Upper lobe of left lung (tissue), 6 donors: Measurements from ENCODE around the gene MTCL1. TPM values are rescaled to one million over a fixed set of nuclear protein-coding genes. Genes with fewer than 3 reads are reported as not detected.
A peak's percentile ranks its signal among the peaks of the same experiment; 100 is the strongest.

Experiments used
- ATAC-seq, 2 donors: fragments of 200-7000 bp; cut with Tn5 transposase; one replicate each; pipeline ENCODE4 v1.9.1; 2022; ENCODE audit warnings: mild to moderate bottlenecking in 2 of 2, moderate library complexity in 2 of 2; ENCODE audit not compliant: low FRiP score in 2 of 2
- DNase-seq, 2 donors: peaks; one replicate each; pipeline ENCODE4 v3.0.0-alpha.2; 2019 to 2020
- H3K27ac ChIP-seq, 4 donors: fragments of 200-600 bp; sonication (generic); one replicate each; pipeline ENCODE4 v1.5.1; 2016 to 2019
- H3K27me3 ChIP-seq, 4 donors: fragments of 200-600 bp; sonication (generic); one replicate each; pipeline ENCODE4 v1.5.1; 2017 to 2019
- H3K36me3 ChIP-seq, 4 donors: fragments of 200-600 bp; sonication (generic); one replicate each; pipeline ENCODE4 v1.5.1; 2016 to 2019
- H3K4me1 ChIP-seq, 4 donors: fragments of 200-600 bp; sonication (generic); one replicate each; pipeline ENCODE4 v1.5.1; 2018 to 2019
- H3K4me3 ChIP-seq, 4 donors: fragments of 200-600 bp; sonication (generic); one replicate each; pipeline ENCODE4 v1.5.1; 2017 to 2019; ENCODE audit warnings: mild to moderate bottlenecking in 2 of 4, moderate library complexity in 1 of 4
- H3K9me3 ChIP-seq, 4 donors: fragments of 200-600 bp; sonication (generic); one replicate each; pipeline ENCODE4 v1.5.1; 2018 to 2019
- EP300 ChIP-seq, 4 donors: sonication (generic); formaldehyde crosslinking; IDR thresholded peaks; one replicate each; pipeline ENCODE4 v1.5.1; 2017; ENCODE audit warnings: antibody characterized with exemption in 4 of 4, control low read depth in 2 of 4
- POLR2A ChIP-seq, 4 donors: fragments of 450-650 bp; IDR thresholded peaks; one replicate each; pipeline ENCODE4 v1.5.1; 2016 to 2017; ENCODE audit warnings: antibody characterized with exemption in 4 of 4, mild to moderate bottlenecking in 2 of 4
- POLR2AphosphoS5 ChIP-seq, 2 donors: sonication (generic); formaldehyde crosslinking; IDR thresholded peaks; one replicate each; pipeline ENCODE4 v1.5.1; 2017; ENCODE audit warnings: antibody characterized with exemption in 2 of 2
- whole genome bisulfite sequencing, 2 donors: methylation state at CpG; one replicate each; pipeline ENCODE4 v1.1.5; 2017 to 2018; 5-methylcytosine and 5-hydroxymethylcytosine counted together
- small RNA-seq, 4 donors: library from RNA; depleted of rRNA; stranded (forward); fragments of <200 nt; gene quantifications; one replicate each; pipeline ENCODE3, GENCODE V24; 2016
- total RNA-seq, 6 donors: library from RNA; depleted of rRNA in 4 of 6; stranded (reverse); fragments of >200 nt in 4 of 6; gene quantifications; one replicate each; pipeline versions ENCODE4 v1.1.0 to v1.2.1, GENCODE V29; 2016 to 2021
- TF ChIP-seq, protein P1 (sequence below), 6 experiments: fragments of 450-650 bp in 4 of 6; fragments of 200-600 bp in 2 of 6; sonication (generic) in 2 of 6; IDR thresholded peaks; one replicate each; pipeline ENCODE4 v1.5.1; 2016 to 2019; ENCODE audit warnings: antibody characterized with exemption in 6 of 6
- donor health status: DM: no; HTN: no; CAD: no; lungs with moderate emphysema.
- donor health status: DM: no; HTN: yes; CAD: no; lungs with severe emphysema.

MTCL1 gene
- total RNA-seq, 6 donors from 2014 or later, result 4.5 to 17.9 (median 8.1) TPM

DNA sequence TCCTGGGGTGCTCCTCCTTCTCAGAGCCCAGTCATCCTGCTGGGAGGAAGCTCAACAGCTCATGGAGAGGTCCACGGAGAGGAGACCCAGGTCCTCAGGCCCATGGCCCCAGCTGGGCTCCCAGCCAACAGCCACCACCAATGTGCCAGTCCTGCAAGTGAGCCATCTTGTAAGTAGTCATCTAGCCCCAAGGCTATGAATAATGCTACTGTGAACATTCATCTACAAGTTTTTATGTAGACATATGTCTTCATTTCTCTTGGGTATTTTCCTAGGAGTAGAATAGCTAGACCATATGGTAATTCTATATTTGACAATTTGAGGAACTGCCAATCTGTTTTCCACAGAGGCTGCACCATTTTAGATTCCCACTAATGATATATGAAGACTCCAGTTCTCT lies 166.1 kb downstream of the MTCL1 start:
- Histone ChIP-seq H3K27me3 (no peaks in the 10 kb centered on the region), H3K4me3 (no peak overlapping the region), H3K36me3 (no peaks in the 10 kb centered on the region), H3K4me1 (no peaks in the 10 kb centered on the region), H3K27ac (no peak overlapping the region), H3K9me3 (no peaks in the 10 kb centered on the region)
- ATAC-seq, result no peak
- TF ChIP-seq POLR2A (IDR thresholded peaks at IDR 0.05), result no peak
- TF ChIP-seq, protein P1, sequence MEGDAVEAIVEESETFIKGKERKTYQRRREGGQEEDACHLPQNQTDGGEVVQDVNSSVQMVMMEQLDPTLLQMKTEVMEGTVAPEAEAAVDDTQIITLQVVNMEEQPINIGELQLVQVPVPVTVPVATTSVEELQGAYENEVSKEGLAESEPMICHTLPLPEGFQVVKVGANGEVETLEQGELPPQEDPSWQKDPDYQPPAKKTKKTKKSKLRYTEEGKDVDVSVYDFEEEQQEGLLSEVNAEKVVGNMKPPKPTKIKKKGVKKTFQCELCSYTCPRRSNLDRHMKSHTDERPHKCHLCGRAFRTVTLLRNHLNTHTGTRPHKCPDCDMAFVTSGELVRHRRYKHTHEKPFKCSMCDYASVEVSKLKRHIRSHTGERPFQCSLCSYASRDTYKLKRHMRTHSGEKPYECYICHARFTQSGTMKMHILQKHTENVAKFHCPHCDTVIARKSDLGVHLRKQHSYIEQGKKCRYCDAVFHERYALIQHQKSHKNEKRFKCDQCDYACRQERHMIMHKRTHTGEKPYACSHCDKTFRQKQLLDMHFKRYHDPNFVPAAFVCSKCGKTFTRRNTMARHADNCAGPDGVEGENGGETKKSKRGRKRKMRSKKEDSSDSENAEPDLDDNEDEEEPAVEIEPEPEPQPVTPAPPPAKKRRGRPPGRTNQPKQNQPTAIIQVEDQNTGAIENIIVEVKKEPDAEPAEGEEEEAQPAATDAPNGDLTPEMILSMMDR (IDR thresholded peaks at IDR 0.05), result no peak
- 67% methylated on average over 1 of the region's 1 CpG for WGBS, 2 donors
- DNase-seq, result peak in 1 of 2 donors; percentile 50

DNA sequence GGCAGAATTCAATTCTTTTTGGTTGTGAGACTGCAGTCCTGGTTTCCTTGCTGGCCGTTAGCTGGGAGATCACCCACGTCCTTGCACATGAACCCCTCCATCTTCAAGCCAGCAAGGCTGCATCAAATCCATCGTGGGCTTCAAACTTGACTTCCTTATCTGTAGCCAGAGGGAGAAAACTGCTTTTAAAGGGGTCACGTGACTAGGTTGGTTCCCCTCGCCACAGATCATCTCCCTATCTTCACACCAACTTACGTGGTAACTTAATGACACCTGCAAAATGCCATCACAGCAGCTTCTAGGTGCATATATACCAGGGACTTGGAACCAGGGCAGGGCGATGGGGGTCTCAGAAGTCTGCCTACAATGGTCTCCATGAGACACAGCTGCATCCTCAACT lies 169.5 kb downstream of the MTCL1 start:
- Histone ChIP-seq H3K27me3 (no peaks in the 10 kb centered on the region), H3K36me3 (no peaks in the 10 kb centered on the region), H3K4me3 (no peak overlapping the region), H3K27ac (no peak overlapping the region), H3K9me3 (no peaks in the 10 kb centered on the region), H3K4me1 (no peaks in the 10 kb centered on the region)
- no peak for TF ChIP-seq EP300 (IDR thresholded peaks at IDR 0.05)
- TF ChIP-seq, protein P1 (IDR thresholded peaks at IDR 0.05), result no peak
- TF ChIP-seq POLR2A (IDR thresholded peaks at IDR 0.05), result no peak
- TF ChIP-seq POLR2AphosphoS5 (IDR thresholded peaks at IDR 0.05), result no peak
- ATAC-seq (no peak), DNase-seq (no peak)
- WGBS, 2 donors, result 64 to 69% methylated on average over 7 of the region's 7 CpGs

DNA sequence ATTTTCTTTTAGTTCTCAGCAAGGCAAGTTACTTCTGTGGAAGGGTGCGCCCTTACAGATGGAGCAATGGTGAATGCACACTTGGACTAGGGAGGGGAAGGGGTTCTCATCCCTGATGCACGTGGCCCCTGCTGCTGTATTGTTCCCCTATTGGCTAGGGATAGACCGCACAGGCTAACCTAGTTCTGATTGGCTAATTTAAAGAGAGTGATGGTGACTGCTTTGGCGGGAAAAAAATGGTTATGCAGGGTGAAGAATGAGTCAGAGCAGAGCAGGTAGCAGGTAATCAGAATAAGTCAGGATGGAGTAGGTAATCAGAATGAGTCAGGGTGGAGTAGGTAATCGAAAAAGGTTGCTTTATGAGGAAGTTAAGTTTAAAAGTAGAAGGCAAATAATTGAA lies 171.5 kb downstream of the MTCL1 start:
- no peaks in the 10 kb centered on the region for H3K4me1 ChIP-seq
- H3K36me3 ChIP-seq, result no peaks in the 10 kb centered on the region
- WGBS, 2 donors, result 76 to 78% methylated on average over 5 of the region's 5 CpGs
- peaks cover 0 to 6% (median 0%) of the 10 kb centered on the region in 4 donors for H3K9me3 ChIP-seq
- H3K27me3 ChIP-seq, result no peaks in the 10 kb centered on the region
- no peak for TF ChIP-seq POLR2AphosphoS5 (IDR thresholded peaks at IDR 0.05)
- TF ChIP-seq EP300 (IDR thresholded peaks at IDR 0.05), result no peak
- TF ChIP-seq POLR2A (IDR thresholded peaks at IDR 0.05), result no peak
- TF ChIP-seq, protein P1 (IDR thresholded peaks at IDR 0.05), result no peak
- H3K27ac ChIP-seq, result no peak overlapping the region
- DNase-seq (no peak), ATAC-seq (no peak)
- no peak overlapping the region for H3K4me3 ChIP-seq

DNA sequence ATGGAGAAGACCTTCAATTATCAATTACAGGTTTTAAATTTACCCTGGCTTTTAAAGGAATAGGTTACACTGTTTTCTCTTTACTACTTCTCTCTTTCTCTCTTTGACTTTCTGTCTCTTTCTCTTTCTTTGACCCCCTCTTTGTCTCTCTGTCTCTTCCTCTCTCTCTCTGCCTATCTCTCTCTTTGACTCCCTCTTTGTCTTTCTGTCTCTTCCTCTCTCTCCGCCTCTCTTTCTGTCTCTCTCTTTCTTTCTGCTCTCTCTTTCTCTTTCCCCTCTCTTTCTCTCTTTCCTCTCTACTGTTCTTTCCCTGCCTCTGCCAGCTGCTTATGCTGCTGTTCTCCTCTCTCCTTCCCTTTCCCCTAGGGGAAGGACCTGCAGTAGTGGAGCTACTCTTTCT lies 175.7 kb downstream of the MTCL1 start:
- TF ChIP-seq EP300 (IDR thresholded peaks at IDR 0.05) (no peak), POLR2AphosphoS5 (IDR thresholded peaks at IDR 0.05) (no peak), POLR2A (IDR thresholded peaks at IDR 0.05) (no peak)
- TF ChIP-seq, protein P1 (IDR thresholded peaks at IDR 0.05), result no peak
- Histone ChIP-seq H3K27me3 (no peaks in the 10 kb centered on the region), H3K27ac (no peak overlapping the region), H3K36me3 (no peaks in the 10 kb centered on the region), H3K4me1 (no peaks in the 10 kb centered on the region), H3K9me3 (peaks cover 0 to 27% (median 12%) of the 10 kb centered on the region in 4 donors), H3K4me3 (no peak overlapping the region)
- DNase-seq (no peak), ATAC-seq (no peak)
- 98 to 100% methylated on average over 1 of the region's 1 CpG for WGBS, 2 donors

Small RNA genes lying within 50 kb of the gene (small RNA-seq; reads per million reads assigned to genes)
- 0 reads per million in 4 donors for gene RF00019

Other genes with a start within 250 kb of the MTCL1 start
- gene RAB12, start 96.1 kb upstream of the MTCL1 start, total RNA-seq, result 10 to 100 TPM; 24.1 to 88.6 (median 44.1) TPM